GM18520 (cell line): ENCODE measurements around the gene ITGA2.

Experiments used
- ATAC-seq: cut with Tn5 transposase; IDR thresholded peaks from one replicate; pipeline ENCODE4 v1.9.1; 2021; ENCODE audit not compliant: unreplicated experiment

ITGA2 gene

DNA sequence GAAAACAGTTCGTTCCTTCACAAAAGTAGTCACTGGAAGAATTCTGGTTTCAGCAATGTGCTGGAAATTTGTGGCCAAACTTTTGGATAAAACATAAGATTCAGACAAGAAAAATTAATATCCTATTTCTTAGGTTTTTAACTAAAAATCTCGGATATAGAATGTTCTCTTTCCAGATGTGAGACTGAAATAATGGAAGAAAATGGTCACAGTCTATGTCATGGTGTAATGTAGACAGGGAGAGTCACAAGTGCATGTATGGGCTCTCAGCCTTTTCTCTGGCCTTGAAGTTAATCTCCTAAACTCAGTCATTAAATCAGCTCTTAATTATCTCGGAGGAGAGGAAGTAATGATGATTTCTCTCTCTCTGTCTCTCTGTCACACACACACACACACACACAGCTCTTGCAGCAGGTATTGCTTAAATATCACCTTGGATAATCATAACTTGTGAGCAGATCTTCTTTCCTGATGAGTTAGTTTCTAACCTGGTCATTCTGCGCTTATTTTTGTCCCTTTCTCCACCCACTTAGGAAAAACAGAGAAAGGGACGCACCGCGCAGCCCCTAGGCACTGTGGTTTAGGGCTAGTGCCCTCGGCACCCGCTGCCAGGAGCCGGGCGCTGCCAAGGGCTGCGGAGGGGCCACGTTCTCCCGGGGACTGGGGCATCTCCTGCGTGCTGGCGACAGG is 672 bp upstream of the ITGA2 start:
- no peak for ATAC-seq

DNA sequence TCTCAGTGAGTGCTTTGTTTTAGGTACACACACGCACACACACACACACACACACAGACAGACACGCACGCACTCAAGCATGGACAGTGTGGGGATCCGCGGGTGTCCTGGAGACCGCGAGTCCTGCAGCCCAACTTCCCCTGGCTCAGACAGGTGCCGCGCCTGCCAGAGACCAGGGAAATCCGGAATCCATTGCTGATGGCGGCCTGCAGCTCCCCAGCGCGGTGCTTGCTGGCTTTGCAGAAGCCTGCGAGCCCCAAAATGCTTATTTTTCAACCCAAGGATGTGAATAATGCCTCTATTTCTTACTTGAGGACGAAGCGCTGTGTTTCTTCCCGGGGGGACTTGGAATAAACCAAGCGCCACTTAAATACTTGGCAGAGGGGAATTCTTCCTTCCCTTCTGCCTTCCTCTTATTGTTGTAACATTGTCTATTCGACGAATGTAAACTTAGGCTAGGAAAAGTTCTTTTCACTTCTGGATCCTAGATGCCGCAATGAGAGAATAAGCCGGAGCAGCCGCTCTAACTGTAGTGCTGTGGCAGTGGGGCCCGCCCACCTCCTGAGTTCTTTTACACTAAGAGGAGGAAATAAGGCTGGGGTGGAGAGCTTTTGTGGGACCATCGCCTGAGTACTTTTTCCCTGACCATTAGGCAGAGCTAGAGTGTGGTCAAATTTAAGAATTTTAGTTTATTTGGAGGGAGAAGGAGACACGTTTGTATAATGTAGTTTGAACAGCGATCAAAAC is 802 bp downstream of the ITGA2 start:
- no peak for ATAC-seq

DNA sequence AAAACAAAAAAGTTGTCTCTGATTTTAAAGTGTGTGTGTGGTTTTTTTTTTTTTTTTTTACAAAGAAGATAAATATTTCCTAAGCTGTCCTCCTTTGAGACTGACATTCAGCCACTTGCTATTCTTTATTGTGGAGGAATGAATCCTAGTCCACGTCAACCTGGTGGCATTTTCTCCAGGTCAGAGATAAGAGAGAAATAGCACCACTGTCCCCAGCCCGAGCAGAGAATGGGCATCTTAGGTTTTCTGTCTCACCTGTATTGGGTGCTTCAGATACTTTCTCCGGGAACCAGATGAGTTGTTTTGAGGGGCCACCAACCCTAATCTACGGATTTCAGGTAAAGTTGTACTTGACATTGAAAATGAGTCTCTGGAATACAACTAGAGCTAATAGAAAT is 1.4 kb downstream of the ITGA2 start:
- ATAC-seq: no peak

- no peak for ATAC-seq
These were observed 4.2 kb downstream of the ITGA2 start for GRCh38 chr5:52993367-52993766.

DNA sequence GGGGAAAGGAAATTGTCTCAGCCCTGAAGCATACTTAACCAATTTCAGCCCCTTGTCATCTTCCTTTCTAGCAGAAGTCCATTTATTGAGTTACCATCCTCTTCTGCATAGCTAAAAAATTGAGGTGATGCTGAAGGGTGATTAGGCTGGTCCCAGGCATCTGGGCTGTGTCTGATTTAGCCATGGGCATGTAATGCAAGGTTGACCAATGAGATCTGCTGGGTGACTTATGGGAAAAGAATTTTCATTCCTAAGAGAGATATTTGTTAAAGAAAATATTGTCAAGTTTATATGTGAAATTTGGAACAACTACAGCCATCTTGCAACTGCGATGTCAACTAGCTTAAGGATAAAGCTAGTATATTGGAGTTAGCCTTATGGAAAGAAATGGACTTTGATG is 5.1 kb downstream of the ITGA2 start:
- ATAC-seq: no peak

- no peak for ATAC-seq
These were observed 5.9 kb downstream of the ITGA2 start for GRCh38 chr5:52995095-52995494.

GRCh38 chr5:52995914-52996313 is 6.8 kb downstream of the ITGA2 start:
- no peak for ATAC-seq

DNA sequence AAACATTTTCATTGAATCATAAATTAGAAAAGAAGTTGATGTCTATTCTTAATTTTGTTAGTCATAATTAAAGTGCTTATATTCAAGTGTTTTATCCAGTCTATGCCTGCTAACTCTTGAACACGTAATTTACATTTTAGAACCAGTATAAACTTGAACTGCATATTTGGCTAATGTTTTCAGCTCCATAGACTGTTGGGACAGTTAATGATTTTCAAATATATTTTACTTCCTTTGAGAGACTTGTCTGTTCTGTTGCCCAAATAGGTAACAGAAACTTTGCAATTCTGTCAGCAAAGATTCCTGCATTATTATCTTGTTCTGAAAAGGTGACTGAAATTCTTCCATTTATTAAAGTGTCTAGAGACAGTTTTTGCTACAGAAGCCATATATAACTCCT is 7.8 kb downstream of the ITGA2 start:
- ATAC-seq: no peak

DNA sequence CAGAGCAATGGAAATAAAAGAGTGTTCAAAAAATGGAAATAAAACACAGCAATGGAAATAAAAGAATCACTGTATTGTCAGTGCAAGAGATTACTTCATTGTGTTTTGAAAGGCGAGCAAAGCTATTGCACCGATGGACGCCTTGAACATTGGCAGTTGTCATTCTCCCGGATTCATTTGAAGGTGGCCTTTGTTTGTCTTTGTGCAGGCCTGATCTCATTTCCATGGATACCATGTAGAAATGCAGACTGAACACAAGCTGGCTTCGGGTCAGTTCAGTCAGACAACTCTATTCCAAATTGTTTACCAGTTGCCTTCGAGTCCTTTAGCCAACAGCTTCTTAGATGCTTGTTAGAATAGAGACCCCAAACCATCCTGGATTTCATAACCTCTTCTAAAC is 8.3 kb downstream of the ITGA2 start:
- ATAC-seq: no peak

GRCh38 chr5:52998552-52999313 is 9.6 kb downstream of the ITGA2 start:
- no peak for ATAC-seq

DNA sequence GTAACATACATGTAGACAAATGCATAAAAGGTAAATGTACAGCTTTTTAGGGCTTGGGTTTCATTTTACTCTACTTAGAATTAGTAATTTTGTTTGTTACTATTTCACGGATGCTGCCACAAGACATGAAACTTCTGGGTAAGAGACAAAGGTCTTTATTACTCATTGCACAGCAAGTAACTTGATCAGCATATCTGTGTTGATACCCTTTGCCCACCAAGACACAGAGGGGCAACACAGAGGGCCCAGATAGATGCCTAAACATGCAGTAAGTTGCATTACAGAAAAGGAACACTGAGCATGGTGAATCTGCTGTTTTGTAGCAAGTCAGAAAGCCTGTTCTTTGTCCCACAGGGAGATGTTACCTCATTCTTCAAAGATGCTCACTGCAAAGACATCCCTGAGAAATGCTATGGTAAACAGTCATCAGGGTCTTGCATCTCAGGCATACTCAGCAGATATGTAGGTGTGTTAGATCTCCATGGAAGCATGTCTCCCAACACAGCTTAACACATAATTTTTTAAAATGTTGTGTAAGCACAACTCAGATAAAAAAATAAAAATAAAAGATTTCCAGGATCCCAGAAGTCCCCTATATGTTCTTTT is 10.3 kb downstream of the ITGA2 start:
- ATAC-seq: no peak

DNA sequence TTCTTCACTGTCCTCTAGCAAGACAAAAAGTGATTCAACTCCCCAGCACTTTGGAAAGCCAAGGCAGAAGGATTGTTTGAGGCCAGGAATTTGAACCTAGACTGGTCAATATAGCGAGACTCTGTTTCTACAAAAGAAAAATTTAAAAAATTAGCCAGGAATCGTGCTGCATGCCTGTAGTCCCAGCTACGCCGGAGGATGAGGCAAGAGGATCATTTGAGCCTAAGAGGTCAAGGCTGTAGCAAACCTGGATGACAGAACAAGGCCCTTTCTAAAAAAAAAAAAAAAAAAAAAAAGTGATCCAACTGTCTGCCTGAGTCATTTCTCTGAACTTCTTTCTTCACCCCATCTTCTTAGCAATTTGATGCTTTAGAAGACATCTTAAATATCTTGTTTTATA is 12.4 kb downstream of the ITGA2 start:
- no peak for ATAC-seq

DNA sequence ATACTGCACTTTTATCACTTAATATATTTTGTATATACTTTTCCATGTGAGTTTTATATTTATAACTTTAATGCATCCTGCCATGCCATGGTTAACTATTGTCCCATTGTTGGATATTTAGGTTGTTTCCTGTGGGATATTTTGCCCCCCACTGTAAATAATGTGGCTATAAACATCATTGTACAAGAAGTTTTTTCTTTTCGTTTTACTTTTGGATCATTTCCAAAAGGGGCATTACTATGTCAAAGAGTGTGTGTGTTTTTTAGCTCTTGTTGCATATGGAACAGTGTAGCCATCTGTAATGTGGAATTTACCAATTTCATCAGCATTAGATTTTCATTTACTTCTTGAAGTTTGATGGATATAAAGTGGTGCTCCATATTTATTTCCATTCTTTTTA is 13.3 kb downstream of the ITGA2 start:
- no peak for ATAC-seq

GRCh38 chr5:53003144-53003543 is 14.0 kb downstream of the ITGA2 start:
- ATAC-seq: no peak

DNA sequence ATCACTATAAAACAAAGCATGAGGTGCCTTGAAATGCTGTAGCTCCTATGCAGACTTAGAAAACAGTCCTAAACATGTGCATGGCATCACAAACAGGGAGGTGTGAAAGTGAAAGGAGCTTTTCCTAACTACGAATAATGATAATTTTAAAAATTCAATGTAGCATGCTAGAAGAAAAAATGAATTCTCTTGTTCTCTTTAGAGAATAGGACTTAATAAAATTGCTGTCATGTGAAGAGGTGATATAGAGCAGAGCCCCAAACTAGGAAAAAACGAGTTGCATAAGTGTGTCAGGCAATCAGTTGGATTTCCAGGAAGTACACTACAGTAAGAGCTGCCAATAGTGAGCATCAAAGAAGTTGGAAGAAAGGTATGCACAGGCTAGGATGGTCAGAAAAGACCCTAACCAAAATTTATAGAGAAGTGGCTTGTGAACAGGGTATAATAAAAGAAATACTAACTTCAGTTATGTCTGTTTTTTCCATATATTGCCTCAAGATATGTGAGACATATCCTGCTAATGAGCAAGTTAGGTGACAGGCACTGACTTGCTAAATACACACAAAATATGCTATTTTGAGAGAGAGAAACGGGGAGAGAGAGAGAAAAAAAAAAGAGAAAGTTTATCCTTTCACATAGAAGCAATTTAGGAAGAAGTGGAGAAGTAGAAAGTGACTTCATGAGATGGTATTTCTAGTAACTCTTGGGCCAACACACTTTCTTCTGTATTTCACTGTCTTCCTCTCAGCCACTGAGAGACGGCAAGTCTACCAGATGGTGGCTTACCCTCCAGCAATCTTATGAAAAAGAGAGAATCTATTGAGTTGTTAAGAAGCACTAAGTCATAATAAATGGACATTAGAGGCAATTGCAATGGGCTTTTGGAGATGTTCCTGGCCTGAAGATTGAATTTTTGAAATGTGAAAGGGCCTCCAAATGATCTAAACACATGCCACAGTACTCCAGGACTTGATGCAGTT is 18.0 kb downstream of the ITGA2 start:
- ATAC-seq: no peak

GRCh38 chr5:53008751-53009150 is 19.6 kb downstream of the ITGA2 start:
- ATAC-seq: peak; percentile 98

GRCh38 chr5:53009816-53010215 is 20.7 kb downstream of the ITGA2 start:
- ATAC-seq: no peak

- ATAC-seq: no peak
These were observed 21.7 kb downstream of the ITGA2 start for GRCh38 chr5:53010814-53011213.

DNA sequence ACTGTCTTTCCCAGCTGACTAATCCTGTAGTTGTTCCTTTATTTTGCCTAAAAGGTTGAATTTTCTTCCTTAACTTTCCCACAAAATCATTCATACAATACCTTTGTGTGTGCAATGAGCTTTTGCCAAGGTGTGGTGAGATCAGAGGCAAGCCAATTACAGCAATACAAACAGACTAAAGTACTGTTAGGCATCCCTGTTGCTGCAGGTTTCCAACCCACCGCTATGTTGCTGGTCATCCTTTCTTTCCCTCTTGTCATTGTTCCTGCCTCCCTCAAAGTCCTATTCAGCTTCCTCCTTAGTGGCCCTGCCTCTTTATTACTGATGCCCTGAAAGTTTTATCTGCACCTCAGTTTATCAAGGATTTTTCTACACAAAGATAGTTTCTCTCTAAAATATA is 22.1 kb downstream of the ITGA2 start:
- no peak for ATAC-seq

DNA sequence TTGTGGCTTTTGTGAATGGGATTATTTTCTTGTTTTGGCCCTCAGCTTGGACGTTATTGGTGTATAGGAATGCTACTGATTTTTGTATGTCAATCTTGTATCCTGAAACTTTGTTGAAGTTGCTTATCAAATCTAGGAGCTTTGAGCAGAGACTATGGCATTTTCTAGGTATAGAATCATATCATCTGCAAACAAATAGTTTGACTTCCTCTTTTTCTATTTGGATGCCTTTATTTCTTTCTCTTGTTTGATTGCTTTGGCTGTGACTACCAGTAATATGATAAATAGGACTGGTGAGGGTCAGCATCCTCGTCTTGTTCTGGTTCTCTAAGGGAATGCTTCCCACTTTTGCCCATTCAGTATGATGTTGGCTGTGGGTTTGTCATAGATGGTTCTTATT is 24.7 kb downstream of the ITGA2 start:
- ATAC-seq: no peak
